ENCODE data around the gene EXD3.

GRCh38 chr9:137276473-137277328 lies 146.3 kb downstream of the EXD3 start:
- TF ChIP-seq EGR1 (IDR thresholded peaks at IDR 0.05) (no peak), ZBTB7A (IDR thresholded peaks at IDR 0.05; ENCODE audit: low read depth) (no peak), NFIC (IDR thresholded peaks at IDR 0.05) (peak; percentile 57), TCF12 (IDR thresholded peaks at IDR 0.05; ENCODE audit: low read depth) (0 out of 2 replicates have a peak, but pooled peaks have one; percentile 17), FOXM1 (IDR thresholded peaks at IDR 0.05; ENCODE audit: borderline replicate concordance, low read depth) (no peak)

Data from Ishikawa (cell line).